SIG-M5 treated with dmso at 0.1 percent for 504 hours (cell line): ENCODE results near the gene NEURL1.
A peak's percentile ranks its signal among the peaks of the same experiment; 100 is the strongest.

Source experiments
- DNase-seq: peaks from one replicate; lab custom pipeline; 2025; ENCODE audit not compliant: unreplicated experiment; lab: John Stamatoyannopoulos, UW

The NEURL1 gene

GRCh38 chr10:103493362-103493915 lies at the start of gene NEURL1:
TSS of gene NEURL1 (plus strand) at chr10:103493705. CDS start at chr10:103494388, 683 bp downstream.
- no peak for DNase-seq

- no peak for DNase-seq
Measured at GRCh38 chr10:103444478-103444877, 49.0 kb upstream of the NEURL1 start.

GRCh38 chr10:103445366-103445765 lies 48.1 kb upstream of the NEURL1 start:
- DNase-seq, result no peak

GRCh38 chr10:103445767-103446567 lies 47.5 kb upstream of the NEURL1 start:
- DNase-seq, result no peak

GRCh38 chr10:103447187-103447586 lies 46.3 kb upstream of the NEURL1 start:
- no peak for DNase-seq

GRCh38 chr10:103448746-103449145 lies 44.8 kb upstream of the NEURL1 start:
- DNase-seq, result no peak

- DNase-seq, result no peak
Measured at GRCh38 chr10:103449208-103450144, 44.0 kb upstream of the NEURL1 start.

- DNase-seq, result no peak
Measured at GRCh38 chr10:103450201-103450695, 43.3 kb upstream of the NEURL1 start.

GRCh38 chr10:103451091-103451813 lies 42.3 kb upstream of the NEURL1 start:
- DNase-seq, result peak; percentile 13

- peak; percentile 44 for DNase-seq
Measured at GRCh38 chr10:103451831-103452505, 41.5 kb upstream of the NEURL1 start, which contains the start of gene CALHM2. TSS of gene CALHM2 (minus strand) at chr10:103452370. CDS start at chr10:103449941, 2,429 bp downstream.

- DNase-seq, result no peak
Measured at GRCh38 chr10:103452506-103453230, 40.8 kb upstream of the NEURL1 start.

GRCh38 chr10:103454026-103454425 lies 39.5 kb upstream of the NEURL1 start:
- DNase-seq, result no peak

GRCh38 chr10:103455235-103455634 lies 38.3 kb upstream of the NEURL1 start:
- no peak for DNase-seq

GRCh38 chr10:103456074-103456660 lies 37.3 kb upstream of the NEURL1 start:
- no peak for DNase-seq

GRCh38 chr10:103457176-103457712 lies 36.3 kb upstream of the NEURL1 start:
- no peak for DNase-seq

- DNase-seq, result no peak
Measured at GRCh38 chr10:103457896-103458583, 35.5 kb upstream of the NEURL1 start.

GRCh38 chr10:103458720-103459119 lies 34.8 kb upstream of the NEURL1 start, which contains the start of gene CALHM1:
TSS of gene CALHM1 (minus strand) at chr10:103458900. CDS start at chr10:103458751, 149 bp downstream.
- no peak for DNase-seq

GRCh38 chr10:103459615-103460014 lies 33.9 kb upstream of the NEURL1 start:
- no peak for DNase-seq
